Measurements from ENCODE around the gene TMEM127. TPM values are rescaled to one million over a fixed set of nuclear protein-coding genes. Genes with fewer than 3 reads are reported as not detected.

TMEM127 gene
- total RNA-seq, 1 donor from 2014 or later = 12.1 TPM

DNA sequence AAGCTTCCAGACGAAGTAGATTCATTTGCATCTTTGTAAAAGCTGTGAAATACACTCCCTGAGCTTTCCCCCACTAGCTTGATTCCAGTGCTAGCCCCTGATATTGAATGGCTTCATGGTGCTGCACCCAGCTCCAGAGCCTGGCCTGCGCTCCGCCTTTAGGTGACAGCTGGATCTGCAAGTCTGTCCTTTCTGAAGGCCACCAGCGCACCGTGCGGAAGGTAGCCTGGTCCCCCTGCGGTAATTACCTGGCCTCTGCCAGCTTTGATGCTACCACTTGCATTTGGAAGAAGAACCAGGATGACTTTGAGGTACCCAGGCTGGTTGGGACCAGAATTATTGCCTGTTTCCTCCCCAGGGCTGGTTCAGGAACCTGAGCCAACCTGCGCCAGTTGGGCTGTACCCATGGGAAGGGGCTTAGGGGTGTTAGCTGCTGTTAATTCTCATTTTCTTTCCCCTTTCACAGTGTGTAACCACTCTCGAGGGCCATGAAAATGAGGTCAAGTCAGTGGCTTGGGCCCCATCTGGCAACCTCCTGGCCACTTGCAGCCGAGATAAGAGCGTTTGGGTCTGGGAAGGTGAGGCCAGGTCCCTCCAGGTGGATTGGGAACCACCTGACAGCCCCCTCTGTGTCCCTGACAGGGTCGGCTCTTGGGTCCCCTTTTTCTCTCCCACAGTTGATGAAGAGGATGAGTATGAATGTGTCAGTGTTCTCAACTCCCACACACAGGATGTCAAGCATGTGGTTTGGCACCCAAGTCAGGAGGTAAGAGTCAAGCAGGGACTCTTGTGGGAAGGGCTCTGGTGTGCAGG is 1.6 kb upstream of the TMEM127 start:
- Histone ChIP-seq H3K27me3 (ENCODE audit: control insufficient read depth, insufficient read depth, low read length) (no peaks in the 10 kb centered on the region), H3K4me3 (ENCODE audit: low read depth, low read length) (peak overlapping the region; percentile 98), H3K36me3 (ENCODE audit: control insufficient read depth, insufficient read depth, low read length) (peaks cover 25% of the 10 kb centered on the region)
- DNase-seq (ENCODE audit: low read depth) (no peak), FAIRE-seq (no peak)
- TF ChIP-seq, protein P1, sequence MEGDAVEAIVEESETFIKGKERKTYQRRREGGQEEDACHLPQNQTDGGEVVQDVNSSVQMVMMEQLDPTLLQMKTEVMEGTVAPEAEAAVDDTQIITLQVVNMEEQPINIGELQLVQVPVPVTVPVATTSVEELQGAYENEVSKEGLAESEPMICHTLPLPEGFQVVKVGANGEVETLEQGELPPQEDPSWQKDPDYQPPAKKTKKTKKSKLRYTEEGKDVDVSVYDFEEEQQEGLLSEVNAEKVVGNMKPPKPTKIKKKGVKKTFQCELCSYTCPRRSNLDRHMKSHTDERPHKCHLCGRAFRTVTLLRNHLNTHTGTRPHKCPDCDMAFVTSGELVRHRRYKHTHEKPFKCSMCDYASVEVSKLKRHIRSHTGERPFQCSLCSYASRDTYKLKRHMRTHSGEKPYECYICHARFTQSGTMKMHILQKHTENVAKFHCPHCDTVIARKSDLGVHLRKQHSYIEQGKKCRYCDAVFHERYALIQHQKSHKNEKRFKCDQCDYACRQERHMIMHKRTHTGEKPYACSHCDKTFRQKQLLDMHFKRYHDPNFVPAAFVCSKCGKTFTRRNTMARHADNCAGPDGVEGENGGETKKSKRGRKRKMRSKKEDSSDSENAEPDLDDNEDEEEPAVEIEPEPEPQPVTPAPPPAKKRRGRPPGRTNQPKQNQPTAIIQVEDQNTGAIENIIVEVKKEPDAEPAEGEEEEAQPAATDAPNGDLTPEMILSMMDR (IDR thresholded peaks at IDR 0.05; ENCODE audit: insufficient read depth, low read length, severe bottlenecking) = peak; percentile 50

DNA sequence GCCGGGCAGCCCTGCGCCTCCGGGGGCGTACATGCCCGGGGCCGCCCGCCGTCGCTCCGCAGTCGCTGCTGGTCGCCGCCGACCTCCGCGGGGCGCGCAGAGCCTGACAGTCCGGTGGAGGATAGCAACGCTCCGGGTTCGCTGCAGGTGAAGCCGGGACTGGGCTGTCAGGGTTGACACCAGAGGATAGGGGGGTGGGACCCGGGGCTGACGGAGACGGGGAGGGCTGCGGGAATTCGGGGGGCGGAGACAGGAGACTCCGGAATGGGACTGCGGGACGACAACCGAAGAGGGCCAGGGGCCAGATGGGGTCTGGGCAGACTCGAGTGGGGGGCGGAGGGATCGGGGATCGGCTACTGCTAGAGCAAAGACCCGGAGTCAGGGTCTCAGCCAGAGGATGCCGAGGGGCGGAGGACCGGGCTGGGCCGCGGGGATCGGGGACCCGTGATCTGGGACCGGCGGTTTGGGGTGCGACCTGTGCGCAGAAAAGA is 403 bp downstream of the TMEM127 start:
- H3K4me3 ChIP-seq (ENCODE audit: low read depth, low read length) = peak overlapping the region; percentile 98
- peaks cover 24% of the 10 kb centered on the region for H3K36me3 ChIP-seq (ENCODE audit: control insufficient read depth, insufficient read depth, low read length)
- FAIRE-seq = no peak
- H3K27me3 ChIP-seq (ENCODE audit: control insufficient read depth, insufficient read depth, low read length) = no peaks in the 10 kb centered on the region
- no peak for DNase-seq (ENCODE audit: low read depth)
- TF ChIP-seq, protein P1 (IDR thresholded peaks at IDR 0.05; ENCODE audit: insufficient read depth, low read length, severe bottlenecking) = no peak

DNA sequence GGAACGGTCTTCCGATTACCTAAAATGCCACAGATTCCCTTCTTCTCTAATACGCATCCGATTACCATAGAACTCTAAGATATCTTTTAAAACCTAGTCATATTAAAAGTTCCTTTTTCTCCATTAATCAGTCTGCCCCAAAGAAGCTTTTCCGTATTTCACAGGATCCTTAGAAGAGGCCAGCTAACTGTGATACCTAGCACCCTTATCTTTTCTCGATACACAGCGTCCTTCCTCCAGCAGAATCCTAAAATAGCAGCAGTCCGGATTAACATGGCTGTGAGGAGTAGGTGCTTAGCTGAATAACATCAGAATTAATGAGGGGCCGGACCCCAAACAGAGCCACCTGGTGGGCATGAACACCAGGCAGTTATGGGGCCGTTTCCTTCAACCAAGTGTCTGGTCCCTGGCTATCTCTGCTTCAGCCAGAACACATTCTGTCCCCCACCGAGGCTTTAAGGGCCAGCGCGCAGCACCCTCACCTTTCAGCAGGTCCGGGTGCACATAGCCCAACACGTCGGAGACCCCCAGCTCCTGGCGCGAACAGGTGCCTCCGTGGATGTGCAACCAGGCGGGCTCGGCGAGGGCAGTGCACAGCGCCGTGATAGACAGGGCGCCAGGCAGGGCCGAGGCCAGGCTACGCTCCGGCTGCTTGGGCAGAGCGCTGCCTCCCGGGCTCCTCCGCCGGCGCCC is 995 bp downstream of the TMEM127 start:
- peak overlapping the region; percentile 98 for H3K4me3 ChIP-seq (ENCODE audit: low read depth, low read length)
- TF ChIP-seq, protein P1 (IDR thresholded peaks at IDR 0.05; ENCODE audit: insufficient read depth, low read length, severe bottlenecking) = peak; percentile 14
- no peaks in the 10 kb centered on the region for H3K27me3 ChIP-seq (ENCODE audit: control insufficient read depth, insufficient read depth, low read length)
- FAIRE-seq (no peak), DNase-seq (ENCODE audit: low read depth) (no peak)
- peaks cover 22% of the 10 kb centered on the region for H3K36me3 ChIP-seq (ENCODE audit: control insufficient read depth, insufficient read depth, low read length)

DNA sequence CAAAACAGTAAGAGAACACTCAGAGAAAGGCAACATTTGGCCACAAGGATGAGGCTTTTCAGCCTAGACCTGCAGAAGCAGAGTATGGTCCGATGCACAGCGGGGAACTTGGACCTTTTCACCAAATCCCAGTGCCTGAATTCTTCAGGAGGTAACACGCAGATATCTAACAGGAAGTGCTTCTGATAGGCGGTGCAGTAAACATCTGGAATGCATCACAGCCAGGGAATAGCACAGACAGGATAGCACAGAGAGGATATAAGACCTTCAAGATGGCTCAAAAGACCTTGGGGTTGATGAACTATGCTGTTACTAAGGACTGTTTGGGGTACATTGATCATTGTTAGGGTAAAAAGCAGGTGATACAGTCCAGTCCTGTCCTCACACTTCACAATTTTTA is 1.7 kb downstream of the TMEM127 start:
- TF ChIP-seq, protein P1 (IDR thresholded peaks at IDR 0.05; ENCODE audit: insufficient read depth, low read length, severe bottlenecking) = no peak
- DNase-seq (ENCODE audit: low read depth) (no peak), FAIRE-seq (no peak)
- Histone ChIP-seq H3K27me3 (ENCODE audit: control insufficient read depth, insufficient read depth, low read length) (no peaks in the 10 kb centered on the region), H3K4me3 (ENCODE audit: low read depth, low read length) (no peak overlapping the region), H3K36me3 (ENCODE audit: control insufficient read depth, insufficient read depth, low read length) (peaks cover 19% of the 10 kb centered on the region)

DNA sequence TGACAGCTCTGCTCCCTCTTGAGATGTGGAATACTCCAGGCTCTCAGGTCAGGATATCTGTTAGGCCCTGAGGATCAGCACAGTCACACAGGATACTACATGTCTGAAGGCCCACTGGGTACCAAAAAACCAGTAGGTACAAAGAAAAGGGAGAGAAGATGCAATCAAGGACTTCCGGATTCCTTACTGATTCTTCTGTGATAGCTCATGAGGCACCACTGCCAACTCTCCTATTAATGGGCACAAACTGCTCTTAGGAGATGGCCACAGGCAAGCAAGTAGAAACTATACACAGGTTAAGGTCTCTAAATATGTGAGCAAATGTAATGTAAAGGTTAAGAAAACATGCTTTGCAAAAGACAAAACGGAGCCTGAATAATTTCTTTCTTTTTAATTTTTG is 3.5 kb downstream of the TMEM127 start:
- Histone ChIP-seq H3K36me3 (ENCODE audit: control insufficient read depth, insufficient read depth, low read length) (peaks cover 13% of the 10 kb centered on the region), H3K27me3 (ENCODE audit: control insufficient read depth, insufficient read depth, low read length) (no peaks in the 10 kb centered on the region), H3K4me3 (ENCODE audit: low read depth, low read length) (no peak overlapping the region)
- FAIRE-seq = no peak
- TF ChIP-seq, protein P1 (IDR thresholded peaks at IDR 0.05; ENCODE audit: insufficient read depth, low read length, severe bottlenecking) = no peak
- DNase-seq (ENCODE audit: low read depth) = no peak
